ENCODE results near the gene STX3. TPM values are rescaled to one million over a fixed set of nuclear protein-coding genes. Genes with fewer than 3 reads are reported as not detected.

Gene STX3
- total and polyA plus RNA-seq, 10 donors: 5.1 to 49.3 (median 27.8) TPM

DNA sequence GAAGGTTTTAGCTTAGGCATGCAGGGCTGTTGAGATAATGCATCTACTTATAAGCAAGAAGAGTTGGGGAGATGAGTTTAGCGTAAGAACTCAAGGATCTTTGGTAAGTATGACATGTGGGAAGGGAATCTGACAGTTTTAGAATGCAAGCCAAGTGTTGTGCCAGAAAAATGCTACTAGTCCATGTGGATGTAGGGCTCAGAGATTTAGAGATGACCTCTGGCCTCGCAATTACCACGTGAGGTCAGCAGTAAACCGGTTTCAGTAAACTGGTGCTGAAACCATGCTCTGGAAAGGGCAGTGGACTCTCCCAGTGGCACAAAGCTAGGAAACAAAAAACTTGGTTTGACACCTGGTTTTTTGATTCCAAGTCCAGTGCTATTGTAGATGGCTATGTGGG lies 36.5 kb downstream of the STX3 start:
- Histone ChIP-seq H3K9me3 (no peaks in the 10 kb centered on the region), H3K27ac (no peak overlapping the region), H3K4me1 (peaks cover 0 to 7% (median 0%) of the 10 kb centered on the region in 6 donors), H3K36me3 (peaks cover 0 to 100% (median 66%) of the 10 kb centered on the region in 6 donors), H3K27me3 (replicated peaks in 1 of 7) (no peaks in the 10 kb centered on the region), H3K4me3 (no peak overlapping the region)
- intact Hi-C loops (cut with DNase I; ENCODE audit: low total_unique reads): no loop called here
- 85 to 96% (median 94%) methylated on average over 4 of the region's 4 CpGs for WGBS, 5 donors
- no peak for DNase-seq
- TF ChIP-seq POLR2A (IDR thresholded peaks at IDR 0.05): no peak
- TF ChIP-seq, protein P1, sequence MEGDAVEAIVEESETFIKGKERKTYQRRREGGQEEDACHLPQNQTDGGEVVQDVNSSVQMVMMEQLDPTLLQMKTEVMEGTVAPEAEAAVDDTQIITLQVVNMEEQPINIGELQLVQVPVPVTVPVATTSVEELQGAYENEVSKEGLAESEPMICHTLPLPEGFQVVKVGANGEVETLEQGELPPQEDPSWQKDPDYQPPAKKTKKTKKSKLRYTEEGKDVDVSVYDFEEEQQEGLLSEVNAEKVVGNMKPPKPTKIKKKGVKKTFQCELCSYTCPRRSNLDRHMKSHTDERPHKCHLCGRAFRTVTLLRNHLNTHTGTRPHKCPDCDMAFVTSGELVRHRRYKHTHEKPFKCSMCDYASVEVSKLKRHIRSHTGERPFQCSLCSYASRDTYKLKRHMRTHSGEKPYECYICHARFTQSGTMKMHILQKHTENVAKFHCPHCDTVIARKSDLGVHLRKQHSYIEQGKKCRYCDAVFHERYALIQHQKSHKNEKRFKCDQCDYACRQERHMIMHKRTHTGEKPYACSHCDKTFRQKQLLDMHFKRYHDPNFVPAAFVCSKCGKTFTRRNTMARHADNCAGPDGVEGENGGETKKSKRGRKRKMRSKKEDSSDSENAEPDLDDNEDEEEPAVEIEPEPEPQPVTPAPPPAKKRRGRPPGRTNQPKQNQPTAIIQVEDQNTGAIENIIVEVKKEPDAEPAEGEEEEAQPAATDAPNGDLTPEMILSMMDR (IDR thresholded peaks at IDR 0.05 in 8 of 11, conservative IDR thresholded peaks at IDR 0.05 in 3 of 11): no peak
- TF ChIP-seq POLR2AphosphoS5 (IDR thresholded peaks at IDR 0.05): no peak

DNA sequence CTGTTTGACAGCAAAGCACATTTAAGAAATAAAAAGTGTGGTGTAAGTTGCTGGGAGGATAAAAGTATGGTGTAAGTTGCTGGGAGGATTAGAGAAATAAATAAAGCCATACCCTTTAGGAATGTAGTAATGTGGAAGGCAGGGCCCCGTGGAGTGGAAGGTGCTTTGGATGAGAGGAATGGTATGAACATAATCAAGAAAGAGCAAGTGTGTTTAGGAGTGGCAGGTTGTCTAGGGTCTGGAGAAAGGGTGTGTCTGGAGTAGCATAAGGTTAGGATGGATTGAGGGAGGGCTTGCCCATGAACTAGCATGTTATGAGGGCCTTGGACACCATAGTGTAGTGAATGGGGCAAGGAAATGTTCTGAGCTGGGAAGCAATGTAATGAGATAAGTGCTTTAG lies 37.3 kb downstream of the STX3 start:
- H3K36me3 ChIP-seq: peaks cover 0 to 100% (median 70%) of the 10 kb centered on the region in 6 donors
- no peak overlapping the region for H3K27ac ChIP-seq

DNA sequence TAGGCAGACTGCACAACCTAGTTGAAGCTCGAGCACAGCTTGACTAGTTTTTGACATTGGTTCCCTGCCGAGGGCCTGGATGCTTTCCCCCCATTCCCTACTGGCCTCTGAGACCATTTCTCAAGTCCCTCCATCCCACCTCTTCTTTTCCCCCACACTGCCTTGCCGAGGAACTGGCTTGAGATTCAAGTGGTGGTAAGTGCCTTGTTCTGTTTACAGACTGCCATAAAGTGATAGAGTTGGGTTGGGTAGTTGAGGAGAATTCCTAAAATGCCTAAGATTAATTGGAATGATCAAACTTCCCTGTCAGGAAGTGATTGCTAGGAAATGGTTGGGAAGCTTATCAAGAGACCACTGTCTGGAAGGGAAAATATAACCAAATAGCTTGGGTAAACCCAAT lies 39.2 kb downstream of the STX3 start:
- peaks cover 0 to 100% (median 57%) of the 10 kb centered on the region in 6 donors for H3K36me3 ChIP-seq
- no peak overlapping the region for H3K4me3 ChIP-seq
- no peak for DNase-seq
- TF ChIP-seq POLR2A (IDR thresholded peaks at IDR 0.05): no peak
- TF ChIP-seq, protein P1 (IDR thresholded peaks at IDR 0.05 in 8 of 11, conservative IDR thresholded peaks at IDR 0.05 in 3 of 11): no peak
- no peak for TF ChIP-seq POLR2AphosphoS5 (IDR thresholded peaks at IDR 0.05)
- 80 to 88% (median 83%) methylated on average over 3 of the region's 3 CpGs for WGBS, 5 donors
- intact Hi-C loops (cut with DNase I; ENCODE audit: low total_unique reads): no loop called here
- H3K4me1 ChIP-seq: no peaks in the 10 kb centered on the region
- H3K9me3 ChIP-seq: no peaks in the 10 kb centered on the region
- H3K27me3 ChIP-seq (replicated peaks in 1 of 7): no peaks in the 10 kb centered on the region
- H3K27ac ChIP-seq: no peak overlapping the region

More for the DNA sequence above, 37.3 kb downstream of the STX3 start:
- Histone ChIP-seq H3K4me3 (no peak overlapping the region), H3K9me3 (no peaks in the 10 kb centered on the region), H3K27me3 (replicated peaks in 1 of 7) (no peaks in the 10 kb centered on the region), H3K4me1 (no peaks in the 10 kb centered on the region)
- no peak for DNase-seq
- intact Hi-C loops (cut with DNase I; ENCODE audit: low total_unique reads): no loop called here
- TF ChIP-seq POLR2A (IDR thresholded peaks at IDR 0.05): no peak
- no peak for TF ChIP-seq POLR2AphosphoS5 (IDR thresholded peaks at IDR 0.05)
- TF ChIP-seq, protein P1 (IDR thresholded peaks at IDR 0.05 in 8 of 11, conservative IDR thresholded peaks at IDR 0.05 in 3 of 11): no peak
- 84 to 91% (median 90%) methylated on average over 1 of the region's 1 CpG for WGBS, 5 donors

DNA sequence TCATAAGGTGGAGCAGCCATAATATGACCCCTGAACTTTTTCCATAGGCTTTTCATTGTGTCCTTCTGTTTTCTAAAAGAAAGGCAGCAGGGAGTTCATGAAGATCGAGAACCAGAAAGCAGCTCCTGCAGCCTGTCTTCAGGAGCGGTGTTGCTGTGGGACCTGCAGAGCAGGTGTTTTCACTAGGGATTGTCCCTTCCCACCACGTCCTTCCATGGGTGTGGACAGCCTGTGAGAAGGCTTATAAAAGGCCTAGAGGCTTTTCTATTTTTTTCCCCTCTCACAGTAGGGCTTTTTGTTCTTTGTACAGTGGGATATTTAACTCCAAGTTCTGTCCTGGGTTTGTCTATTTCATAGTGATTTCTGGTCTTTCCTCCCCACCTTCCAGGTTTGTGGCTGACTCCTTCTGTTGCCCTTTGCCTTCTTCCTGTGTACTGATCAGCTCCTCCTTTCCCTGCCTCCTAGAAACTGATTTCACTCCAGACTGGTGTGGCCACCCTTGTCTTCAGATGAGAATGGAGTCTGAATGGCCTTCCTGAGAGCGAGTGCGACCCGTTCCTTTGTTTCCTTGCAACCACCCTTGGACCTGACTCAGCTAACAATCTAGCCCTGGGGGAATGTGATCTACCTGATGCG lies 45.3 kb downstream of the STX3 start:
- Histone ChIP-seq H3K4me1 (peaks cover 0 to 9% (median 3%) of the 10 kb centered on the region in 6 donors), H3K36me3 (peaks cover 0 to 95% (median 31%) of the 10 kb centered on the region in 6 donors), H3K27me3 (replicated peaks in 1 of 7) (no peaks in the 10 kb centered on the region), H3K27ac (no peak overlapping the region), H3K4me3 (no peak overlapping the region), H3K9me3 (no peaks in the 10 kb centered on the region)
- 87 to 93% (median 91%) methylated on average over 7 of the region's 7 CpGs for WGBS, 5 donors
- intact Hi-C loops (cut with DNase I; ENCODE audit: low total_unique reads): loop anchor here (2.0 to 10.0 kb wide), 2 partner anchors 46 to 136 kb away; partner anchors contain the start of genes PATL1 and STX3
- TF ChIP-seq POLR2AphosphoS5 (IDR thresholded peaks at IDR 0.05) (no peak), POLR2A (IDR thresholded peaks at IDR 0.05) (no peak)
- TF ChIP-seq, protein P1 (IDR thresholded peaks at IDR 0.05 in 8 of 11, conservative IDR thresholded peaks at IDR 0.05 in 3 of 11): no peak
- DNase-seq: no peak

Data from spleen (tissue), 11 donors.